Cardiac muscle cell (in vitro differentiated cells and primary cell): ENCODE results near the gene LAMA3. TPM values are rescaled to one million over a fixed set of nuclear protein-coding genes. Genes with fewer than 3 reads are reported as not detected.

ENCODE experiments used
- DNase-seq, 2 donors: peaks; one replicate each; pipeline versions ENCODE4 v3.0.0 to v3.0.0-alpha.2; 2010 to 2017; ENCODE audit warnings: low read depth in 1 of 2, low spot score in 1 of 2
- H3K27ac ChIP-seq: fragments of 200-600 bp; sonication (generic); 2 replicates; pipeline ENCODE4 v1.5.1; 2016
- H3K27me3 ChIP-seq: fragments of 200-600 bp; sonication (generic); 2 replicates; pipeline ENCODE4 v1.6.0; 2016; ENCODE audit warnings: control low read depth
- H3K36me3 ChIP-seq: fragments of 200-600 bp; sonication (generic); 2 replicates; pipeline ENCODE4 v1.5.1; 2016; ENCODE audit warnings: control low read depth
- H3K4me1 ChIP-seq: fragments of 200-600 bp; sonication (generic); 2 replicates; pipeline ENCODE4 v1.8.1; 2017; ENCODE audit warnings: low read depth, mild to moderate bottlenecking, mixed run types
- H3K4me3 ChIP-seq: fragments of 200-600 bp; sonication (generic); 2 replicates; pipeline ENCODE4 v1.5.1; 2016; ENCODE audit warnings: mild to moderate bottlenecking
- H3K9me3 ChIP-seq: fragments of 200-600 bp; sonication (generic); 2 replicates; pipeline ENCODE4 v1.5.1; 2017; ENCODE audit warnings: low read depth, mild to moderate bottlenecking, control low read depth
- polyA plus RNA-seq: library from polyadenylated mRNA; unstranded; fragments of >200 nt; fragmentation: Nextera tagmentation; extraction: Ambion mirVana; gene quantifications from 2 replicates; pipeline ENCODE4 v1.2.1, GENCODE V29; 2016
- total RNA-seq: library from RNA; depleted of rRNA; stranded (reverse); fragments of >200 nt; gene quantifications from 2 replicates; pipeline ENCODE4 v1.2.3, GENCODE V29; 2016
- TF ChIP-seq, protein P1 (sequence below): IDR thresholded peaks from 2 replicates; pipeline ENCODE4 v1.5.1; 2012; ENCODE audit warnings: low read depth, mild to moderate bottlenecking, low read length

Gene LAMA3
- total and polyA plus RNA-seq, 2 experiments from 2014 or later = 0.18 TPM; not detected in 1

DNA sequence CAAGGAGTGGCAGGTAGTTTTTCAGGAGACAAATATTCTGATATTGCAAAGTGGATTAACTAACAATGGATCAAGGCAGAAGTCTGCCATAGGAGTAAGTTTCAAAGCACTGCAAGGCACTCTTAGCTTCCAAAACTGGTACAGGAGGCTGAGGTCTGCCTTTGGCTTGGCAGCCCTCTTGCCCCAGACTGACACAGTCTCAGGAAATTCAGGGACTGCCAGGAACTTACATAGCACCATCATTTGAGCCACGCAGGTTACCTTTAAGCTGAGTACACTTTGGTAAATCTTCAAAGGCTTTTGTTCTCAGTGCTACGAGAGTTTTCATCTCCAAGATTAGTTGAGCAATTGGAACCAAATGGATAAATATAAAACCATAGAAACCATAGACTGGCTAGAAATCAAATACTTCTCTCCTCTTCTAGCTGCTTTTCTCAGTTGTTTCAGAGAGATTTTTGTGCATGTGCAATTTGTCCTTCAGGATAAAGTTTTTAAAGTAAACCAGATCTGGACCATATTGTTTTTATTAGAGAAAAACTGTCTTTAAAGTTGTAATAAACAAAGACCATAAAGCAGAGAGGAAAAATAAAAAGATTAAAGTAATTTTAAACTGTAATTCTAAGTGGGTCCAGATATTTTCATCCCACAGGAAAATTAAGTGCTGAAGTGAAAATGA, 45.3 kb upstream of the LAMA3 start:
- Histone ChIP-seq H3K27me3 (no peaks in the 10 kb centered on the region), H3K4me3 (no peak overlapping the region), H3K4me1 (no peaks in the 10 kb centered on the region), H3K9me3 (no peaks in the 10 kb centered on the region), H3K36me3 (no peaks in the 10 kb centered on the region), H3K27ac (no peak overlapping the region)
- no peak for DNase-seq
- TF ChIP-seq, protein P1, sequence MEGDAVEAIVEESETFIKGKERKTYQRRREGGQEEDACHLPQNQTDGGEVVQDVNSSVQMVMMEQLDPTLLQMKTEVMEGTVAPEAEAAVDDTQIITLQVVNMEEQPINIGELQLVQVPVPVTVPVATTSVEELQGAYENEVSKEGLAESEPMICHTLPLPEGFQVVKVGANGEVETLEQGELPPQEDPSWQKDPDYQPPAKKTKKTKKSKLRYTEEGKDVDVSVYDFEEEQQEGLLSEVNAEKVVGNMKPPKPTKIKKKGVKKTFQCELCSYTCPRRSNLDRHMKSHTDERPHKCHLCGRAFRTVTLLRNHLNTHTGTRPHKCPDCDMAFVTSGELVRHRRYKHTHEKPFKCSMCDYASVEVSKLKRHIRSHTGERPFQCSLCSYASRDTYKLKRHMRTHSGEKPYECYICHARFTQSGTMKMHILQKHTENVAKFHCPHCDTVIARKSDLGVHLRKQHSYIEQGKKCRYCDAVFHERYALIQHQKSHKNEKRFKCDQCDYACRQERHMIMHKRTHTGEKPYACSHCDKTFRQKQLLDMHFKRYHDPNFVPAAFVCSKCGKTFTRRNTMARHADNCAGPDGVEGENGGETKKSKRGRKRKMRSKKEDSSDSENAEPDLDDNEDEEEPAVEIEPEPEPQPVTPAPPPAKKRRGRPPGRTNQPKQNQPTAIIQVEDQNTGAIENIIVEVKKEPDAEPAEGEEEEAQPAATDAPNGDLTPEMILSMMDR = no peak

DNA sequence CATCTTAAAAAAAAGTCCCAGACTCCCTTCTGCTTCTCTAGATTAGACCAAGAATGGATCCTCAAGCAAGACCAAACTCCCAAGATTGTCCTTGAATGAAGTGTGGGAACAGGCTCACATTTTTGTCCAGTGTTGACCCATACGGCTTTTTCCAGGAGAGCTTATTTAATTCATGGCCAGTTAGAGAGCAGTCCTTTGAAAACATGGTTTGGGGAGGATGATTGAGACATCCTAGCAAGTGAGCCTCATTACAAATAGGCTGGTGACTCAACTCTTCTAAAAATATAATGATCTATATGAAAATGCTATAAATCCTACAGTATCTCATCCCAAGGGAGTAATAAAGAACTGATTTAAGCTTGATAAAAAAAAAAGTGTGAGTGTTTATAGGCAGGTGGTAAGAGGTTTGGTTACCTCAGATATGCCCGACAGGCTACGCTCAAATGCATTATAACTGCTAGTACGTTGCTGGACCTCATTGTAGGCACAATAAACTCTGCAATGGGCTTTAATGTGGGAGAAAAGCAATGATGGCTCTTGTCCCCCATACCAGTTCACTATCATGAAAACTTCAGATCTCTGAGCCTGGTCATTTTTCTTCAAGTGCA, 43.6 kb upstream of the LAMA3 start:
- no peak for DNase-seq
- Histone ChIP-seq H3K4me1 (no peaks in the 10 kb centered on the region), H3K27ac (no peak overlapping the region), H3K4me3 (no peak overlapping the region), H3K36me3 (no peaks in the 10 kb centered on the region), H3K9me3 (no peaks in the 10 kb centered on the region), H3K27me3 (no peaks in the 10 kb centered on the region)
- TF ChIP-seq, protein P1 = no peak

DNA sequence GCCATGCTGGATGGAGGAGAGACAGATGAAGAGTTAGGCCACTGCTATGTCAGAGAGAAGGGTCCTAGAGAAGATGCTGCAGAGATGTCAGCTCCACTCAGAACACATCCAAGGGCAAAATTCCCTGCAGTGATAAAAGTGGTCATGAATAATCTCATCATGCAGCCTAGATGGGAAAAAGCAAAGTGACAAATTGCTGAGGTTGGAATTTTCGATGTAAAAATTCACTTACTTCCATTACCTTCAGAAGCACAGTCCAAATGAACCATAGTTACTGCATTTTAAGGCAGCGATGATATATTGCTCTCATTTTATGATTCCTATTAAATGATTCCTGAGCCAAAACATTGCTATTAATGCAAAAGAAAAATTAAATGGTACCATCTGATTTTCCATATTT, 43.0 kb upstream of the LAMA3 start:
- Histone ChIP-seq H3K9me3 (no peaks in the 10 kb centered on the region), H3K4me3 (no peak overlapping the region), H3K27ac (no peak overlapping the region), H3K4me1 (no peaks in the 10 kb centered on the region), H3K36me3 (no peaks in the 10 kb centered on the region), H3K27me3 (no peaks in the 10 kb centered on the region)
- TF ChIP-seq, protein P1 = no peak
- DNase-seq = no peak

DNA sequence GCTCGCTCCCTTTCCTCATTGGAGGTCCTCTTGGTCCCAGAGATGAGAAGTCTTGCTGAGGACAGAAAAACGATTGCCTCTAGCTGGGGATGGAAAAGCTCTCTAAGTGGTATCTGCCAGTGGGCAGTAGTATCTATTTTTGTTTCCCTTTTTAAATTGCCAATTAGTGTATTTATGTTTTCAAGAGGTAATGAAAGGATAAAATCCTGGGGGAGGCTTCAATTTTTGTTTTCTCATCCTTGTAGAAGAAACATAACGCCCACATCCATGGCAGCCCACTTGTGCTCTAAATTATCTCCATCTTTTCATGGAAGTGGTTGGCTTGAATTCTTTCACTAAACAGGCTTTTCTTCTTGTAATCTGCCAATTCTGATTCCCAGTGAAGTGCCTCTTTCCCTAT, 40.8 kb upstream of the LAMA3 start:
- DNase-seq = no peak
- Histone ChIP-seq H3K27me3 (no peaks in the 10 kb centered on the region), H3K36me3 (no peaks in the 10 kb centered on the region), H3K27ac (no peak overlapping the region), H3K4me3 (no peak overlapping the region), H3K4me1 (no peaks in the 10 kb centered on the region), H3K9me3 (no peaks in the 10 kb centered on the region)
- TF ChIP-seq, protein P1 = no peak

DNA sequence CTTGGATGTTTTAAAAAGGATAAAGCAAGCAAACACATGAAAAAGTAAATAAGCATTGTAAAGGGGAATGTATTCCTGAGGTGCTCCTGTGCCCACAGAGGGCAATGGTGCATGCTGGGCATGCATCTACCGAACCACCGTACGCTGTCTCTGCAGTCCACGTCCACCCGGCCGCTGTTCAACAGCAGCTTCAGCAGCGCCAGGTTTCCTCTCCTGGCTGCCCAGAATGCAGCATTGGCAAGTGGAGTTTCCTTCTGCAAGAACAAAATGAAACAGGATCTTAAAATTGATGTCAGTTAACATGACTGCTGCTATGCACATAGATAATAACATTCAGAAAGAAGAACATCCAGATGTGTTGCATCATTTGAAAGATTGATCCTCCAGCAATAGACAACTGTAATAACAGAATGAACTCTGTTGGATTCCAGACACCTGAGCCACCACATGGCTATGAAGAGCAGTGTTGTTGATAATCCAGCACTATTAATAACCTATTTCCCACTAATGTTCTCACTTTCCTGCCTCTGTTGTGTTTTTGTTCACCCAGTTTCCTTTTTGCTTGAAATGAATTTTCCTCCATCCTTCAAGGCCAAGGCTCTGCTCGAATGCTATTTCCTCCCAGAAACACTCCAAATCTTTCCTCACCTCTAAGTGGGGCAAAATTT, 40.2 kb upstream of the LAMA3 start:
- DNase-seq = no peak
- Histone ChIP-seq H3K9me3 (no peaks in the 10 kb centered on the region), H3K27me3 (no peaks in the 10 kb centered on the region), H3K36me3 (no peaks in the 10 kb centered on the region), H3K4me3 (no peak overlapping the region), H3K4me1 (no peaks in the 10 kb centered on the region), H3K27ac (no peak overlapping the region)
- TF ChIP-seq, protein P1 = no peak
